NCI-H2081 (cell line): ENCODE data around the gene ARPC1B.
"Not testable (repeated sequence)": the region's sequence is repeated elsewhere in the genome, so short reads cannot be mapped to it uniquely, and the experiment has no call there.

Experiments used
- DNase-seq, 2 experiments: peaks; one replicate each; lab custom pipeline; 2025; lab: John Stamatoyannopoulos, UW

Gene ARPC1B

GRCh38 chr7:99374111-99375064, at the start of gene ARPC1B:
ARPC1B (plus strand) TSS chr7:99374730; CDS start chr7:99385715, 10,985 bp downstream.
- DNase-seq = peak; percentile 44 to 45

DNA sequence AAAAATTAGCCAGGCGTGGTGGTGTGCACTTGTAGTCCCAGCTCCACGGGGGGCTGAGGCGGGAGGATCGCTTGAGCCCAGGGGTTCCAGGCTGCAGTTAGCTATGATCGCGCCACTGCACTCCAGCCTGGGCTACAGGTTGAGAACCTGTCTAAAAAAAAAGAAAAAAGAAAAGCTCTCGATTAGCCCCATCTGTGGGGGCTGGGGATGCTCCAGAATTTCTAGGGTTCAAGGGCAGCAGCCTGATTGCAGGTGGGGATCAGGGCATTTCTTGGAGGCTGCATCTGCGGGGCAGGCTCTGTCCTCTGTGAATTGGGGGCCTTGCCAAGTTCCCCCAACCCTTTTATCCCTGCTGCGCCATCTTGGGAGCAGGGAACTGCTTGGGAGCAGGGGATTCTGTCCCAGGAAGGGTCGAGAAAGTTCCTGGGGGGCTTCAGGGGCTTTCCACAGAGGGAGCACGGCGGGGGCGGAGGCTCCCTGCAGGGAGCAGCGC, 49.5 kb upstream of the ARPC1B start:
- DNase-seq = no peak

DNA sequence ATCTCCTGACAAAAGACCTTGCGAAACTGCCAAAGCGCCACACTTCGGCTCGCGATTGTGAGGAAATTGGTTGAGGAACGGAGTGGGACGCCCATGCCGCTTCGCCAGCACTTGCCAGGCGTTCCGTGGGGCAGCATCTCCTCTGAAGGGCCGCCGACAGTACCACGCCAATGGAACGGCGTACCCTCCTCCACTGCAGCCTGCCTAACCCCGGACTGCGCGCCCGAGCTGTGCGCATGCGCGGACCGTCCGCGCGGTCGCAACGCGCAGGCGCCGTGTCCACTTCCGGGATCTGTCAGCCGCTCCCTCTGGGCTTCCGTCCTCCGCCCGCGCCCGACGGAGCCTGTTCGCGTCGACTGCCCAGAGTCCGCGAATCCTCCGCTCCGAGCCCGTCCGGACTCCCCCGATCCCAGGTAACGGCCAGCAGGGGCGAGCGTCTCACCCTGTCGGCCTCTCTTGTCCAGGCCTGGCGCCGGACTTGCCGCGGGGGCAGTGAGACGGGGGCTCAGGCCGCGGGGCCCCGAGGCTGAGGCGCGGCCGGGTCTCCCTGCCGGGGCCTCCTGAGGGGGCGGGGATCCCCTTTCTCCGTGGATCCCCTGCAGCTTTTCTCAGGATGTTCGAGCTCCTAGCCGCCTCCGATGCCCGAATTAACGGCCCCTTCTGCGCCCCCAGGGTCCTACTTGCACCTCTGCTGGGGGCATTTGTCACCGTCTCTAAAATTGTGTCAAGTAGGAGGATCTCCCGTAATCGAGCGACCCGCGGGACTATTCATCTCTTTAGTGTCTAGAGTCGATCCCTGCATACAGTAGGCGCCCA, 48.7 kb upstream of the ARPC1B start, which contains the start of gene ARPC1A:
Gene ARPC1A, plus strand, starts transcription at position 307 of the 816 bp plus-strand sequence. CDS start 7,456 bp downstream, outside the sequence.
- peak; percentile 94 to 95 for DNase-seq

- DNase-seq = no peak
Observed at GRCh38 chr7:99326408-99326782, 48.1 kb upstream of the ARPC1B start.

DNA sequence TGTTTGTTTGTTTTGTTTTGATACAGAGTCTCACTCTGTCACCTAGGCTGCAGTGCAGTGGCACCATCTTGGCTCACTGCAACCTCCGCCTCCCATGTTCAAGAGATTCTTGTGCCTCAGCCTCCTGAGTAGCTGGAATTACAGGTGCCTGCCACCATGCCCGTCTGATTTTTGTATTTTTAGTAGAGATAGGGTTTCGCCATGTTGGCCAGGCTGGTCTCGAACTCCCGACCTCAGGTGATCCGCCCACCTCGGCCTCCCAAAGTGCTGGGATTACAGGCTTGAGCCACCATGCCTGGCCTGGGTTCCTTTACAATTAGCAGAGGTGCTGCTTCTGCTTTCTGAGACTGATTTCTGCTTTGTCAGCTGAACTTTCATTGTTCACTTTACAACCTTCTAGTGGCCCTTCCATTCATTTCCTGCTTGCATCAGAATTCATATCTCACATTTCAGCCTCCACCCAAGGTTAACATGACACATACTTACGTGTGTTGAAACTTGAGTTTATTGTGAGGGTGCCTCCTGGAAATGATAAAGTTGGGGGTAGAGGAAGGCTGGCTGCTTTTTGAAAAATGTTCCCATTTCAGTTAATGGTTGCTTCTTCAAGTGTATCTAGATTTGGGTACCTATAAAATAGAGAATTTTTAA, 44.1 kb upstream of the ARPC1B start:
- DNase-seq = not testable (repeated sequence)

- DNase-seq = no peak
Observed at GRCh38 chr7:99331002-99331401, 43.5 kb upstream of the ARPC1B start.

DNA sequence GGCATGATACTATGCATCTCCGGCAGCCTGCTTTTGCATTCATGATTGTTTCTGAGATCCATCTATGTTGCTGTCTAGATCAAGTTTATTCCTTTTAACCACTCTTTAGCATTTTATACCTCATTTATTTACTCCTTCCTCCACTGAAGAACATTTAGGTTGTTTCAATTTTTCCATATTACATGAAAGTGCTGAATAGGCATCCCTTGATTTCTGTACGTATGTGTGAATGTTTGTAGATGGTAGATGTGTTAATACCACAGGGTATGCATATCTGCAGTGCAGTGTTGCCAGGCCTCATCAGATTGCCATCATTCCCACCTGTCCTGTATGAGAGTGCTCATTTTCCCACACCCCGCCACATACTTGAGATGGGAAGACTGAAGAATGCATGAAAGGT, 34.9 kb upstream of the ARPC1B start:
- DNase-seq = no peak

GRCh38 chr7:99340659-99341058, 33.9 kb upstream of the ARPC1B start:
- DNase-seq = no peak

DNA sequence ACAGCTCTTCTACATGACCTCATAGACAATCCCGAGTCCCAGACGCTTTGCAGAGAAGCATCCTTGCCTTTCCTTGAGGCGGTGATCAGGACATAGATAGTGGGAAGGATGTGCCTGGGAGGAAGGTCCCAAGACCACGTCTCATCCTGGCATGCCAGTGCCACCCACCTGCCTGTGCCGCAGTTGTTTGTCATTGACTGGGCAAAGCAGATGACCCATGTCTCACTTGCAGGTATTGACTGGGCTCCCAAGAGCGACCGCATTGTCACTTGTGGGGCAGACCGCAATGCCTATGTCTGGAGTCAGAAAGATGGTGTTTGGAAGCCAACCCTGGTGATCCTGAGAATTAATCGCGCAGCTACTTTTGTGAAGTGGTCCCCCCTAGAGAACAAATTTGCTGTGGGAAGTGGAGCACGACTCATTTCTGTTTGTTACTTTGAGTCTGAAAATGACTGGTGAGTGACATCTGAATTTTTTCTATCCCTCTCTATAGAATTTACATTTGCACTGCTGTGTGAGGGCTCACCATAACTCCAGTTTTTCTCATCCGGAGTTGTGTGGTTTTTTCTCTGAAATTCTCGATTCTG, 30.4 kb upstream of the ARPC1B start:
- no peak for DNase-seq

DNA sequence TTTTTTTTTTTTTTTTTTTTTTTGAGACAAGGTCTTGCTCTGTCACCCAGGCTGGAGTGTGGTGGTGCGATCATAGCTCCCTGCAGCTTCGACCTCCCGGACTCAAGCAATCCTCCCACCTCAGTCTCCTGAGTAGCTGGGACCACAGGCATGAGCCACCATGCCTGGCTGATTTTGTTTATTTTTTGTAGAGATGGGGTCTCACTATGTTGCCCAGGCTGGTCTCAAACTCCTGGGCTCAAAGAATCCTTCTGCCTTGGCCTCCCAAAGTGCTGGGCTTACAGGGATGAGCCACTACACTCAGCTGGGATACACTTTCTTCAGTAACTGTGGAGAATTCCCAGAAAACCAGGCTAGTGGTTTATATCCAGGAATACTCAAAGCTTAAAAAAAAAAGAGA, 23.9 kb upstream of the ARPC1B start:
- DNase-seq = not testable (repeated sequence)

- DNase-seq = no peak
Observed at GRCh38 chr7:99352247-99352646, 22.3 kb upstream of the ARPC1B start.

DNA sequence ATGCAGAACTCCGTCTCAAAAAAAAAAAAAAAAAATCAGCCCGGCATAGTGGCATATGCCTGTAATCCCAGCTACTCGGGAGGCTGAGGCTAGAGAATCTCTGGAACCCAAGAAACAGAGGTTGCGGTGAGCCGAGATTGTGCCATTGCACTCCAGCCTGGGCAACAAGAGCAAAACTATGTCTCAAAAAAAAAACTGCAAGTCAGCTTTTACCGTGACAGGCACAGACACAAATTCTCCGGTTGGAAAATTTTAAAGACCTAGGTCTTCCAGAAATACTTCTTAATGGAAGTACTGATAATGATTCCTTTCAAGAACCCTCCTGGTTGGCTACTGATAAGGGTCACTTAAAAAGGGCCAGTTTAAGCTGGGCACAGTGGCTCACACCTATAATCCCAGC, 19.4 kb upstream of the ARPC1B start:
- no peak for DNase-seq

DNA sequence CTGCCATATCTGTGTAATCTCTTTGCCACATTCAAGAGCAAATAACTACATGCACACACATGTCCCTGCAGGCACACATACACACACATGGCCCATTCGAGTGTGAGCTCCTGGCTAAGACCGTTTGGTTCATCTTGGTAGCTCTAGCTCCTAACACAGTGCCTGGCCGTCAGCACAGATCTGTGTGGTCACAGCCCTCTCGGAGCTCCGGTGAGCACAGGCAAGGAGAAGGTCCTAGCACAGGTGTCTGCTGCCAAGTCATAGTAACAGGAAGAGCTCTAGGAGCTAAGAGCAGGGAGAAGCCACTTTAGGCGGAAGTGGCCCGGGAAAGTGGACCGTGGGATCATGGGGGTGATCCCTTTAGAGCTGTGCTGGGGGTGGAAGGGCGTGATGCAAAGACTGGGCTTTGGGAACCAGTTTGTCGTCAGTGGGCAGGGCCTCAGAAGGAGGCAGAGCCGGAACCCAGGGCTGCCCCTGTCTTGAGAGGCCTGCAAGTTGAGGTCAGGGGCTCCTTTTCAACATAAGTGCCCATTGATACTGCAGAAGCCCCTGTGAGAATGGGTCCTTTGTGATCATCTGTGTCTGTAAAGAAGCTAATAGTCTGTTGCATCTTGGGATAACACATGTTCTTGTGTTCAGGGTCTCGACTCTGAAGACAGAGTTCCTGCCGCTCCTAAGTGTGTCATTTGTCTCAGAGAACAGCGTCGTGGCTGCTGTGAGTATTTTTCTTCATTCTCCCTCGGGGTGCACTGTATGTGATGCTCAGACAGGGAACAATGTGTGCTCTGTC, 16.6 kb upstream of the ARPC1B start:
- no peak for DNase-seq

DNA sequence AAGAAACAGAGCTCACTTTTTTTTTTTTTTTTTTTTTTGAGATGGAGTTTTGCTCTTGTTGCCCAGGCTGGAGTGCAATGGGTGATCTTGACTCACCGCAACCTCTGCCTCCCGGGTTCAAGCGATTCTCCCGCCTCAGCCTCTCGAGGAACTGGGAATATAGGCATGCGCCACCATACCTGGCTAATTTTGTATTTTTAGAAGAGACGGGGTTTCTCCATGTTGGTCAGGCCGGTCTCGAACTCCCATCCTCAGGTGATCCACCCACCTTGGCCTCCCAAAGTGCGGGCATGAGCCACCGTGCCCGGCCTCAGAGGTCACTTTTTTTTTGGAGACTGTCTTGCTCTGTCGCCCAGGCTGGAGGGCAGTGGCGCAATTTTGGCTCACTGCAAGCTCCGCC, 16.0 kb upstream of the ARPC1B start:
- not testable (repeated sequence) for DNase-seq

DNA sequence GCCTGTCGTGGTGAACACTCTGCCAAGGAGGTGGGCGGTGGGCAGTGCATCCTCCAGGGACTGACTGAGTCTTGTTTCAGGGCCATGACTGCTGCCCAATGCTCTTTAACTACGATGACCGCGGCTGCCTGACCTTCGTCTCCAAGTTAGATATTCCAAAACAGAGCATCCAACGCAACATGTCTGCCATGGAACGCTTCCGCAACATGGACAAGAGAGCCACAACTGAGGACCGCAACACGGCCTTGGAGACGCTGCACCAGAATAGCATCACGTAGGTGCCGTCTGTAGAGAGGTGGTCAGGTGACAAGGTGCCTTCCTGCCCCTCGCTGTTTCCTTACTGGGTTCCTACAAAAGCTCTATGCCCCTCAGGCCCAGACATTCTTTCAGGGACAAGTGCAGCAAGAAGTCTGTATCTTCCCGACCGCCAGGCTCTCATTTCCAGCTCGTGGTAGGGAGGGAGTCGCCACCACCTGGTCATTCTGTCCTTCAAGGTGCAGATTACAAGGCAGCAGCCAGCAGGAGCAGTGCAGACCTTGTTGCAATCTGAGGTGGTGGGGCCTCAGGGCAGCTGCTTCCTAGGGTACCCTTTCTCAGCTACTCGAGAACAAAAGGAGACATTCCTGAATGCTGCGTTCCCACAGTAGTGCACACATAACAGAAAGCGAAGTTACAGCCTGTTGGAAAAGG, 14.9 kb upstream of the ARPC1B start:
- DNase-seq = no peak

DNA sequence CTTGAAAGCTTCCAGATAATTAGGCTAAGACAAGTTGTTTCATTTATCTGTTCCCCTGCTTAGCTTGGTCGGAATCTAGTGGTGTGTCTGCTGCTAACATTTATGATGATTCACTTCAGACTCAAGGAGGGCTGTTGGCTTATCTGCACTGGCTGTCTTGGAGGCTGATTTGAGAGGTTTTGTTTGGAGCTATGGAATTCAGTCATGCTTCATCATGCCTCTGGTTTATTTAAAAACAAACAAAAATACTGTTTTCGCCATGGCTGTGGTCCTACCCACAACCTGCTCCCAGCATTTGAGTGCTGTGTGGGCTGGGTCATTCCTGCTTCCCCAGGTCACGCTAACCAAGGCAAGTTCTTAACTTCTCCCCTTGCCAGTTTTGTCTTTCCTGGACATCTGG, 11.7 kb upstream of the ARPC1B start:
- no peak for DNase-seq

GRCh38 chr7:99363286-99363685, 11.2 kb upstream of the ARPC1B start:
- DNase-seq = no peak

DNA sequence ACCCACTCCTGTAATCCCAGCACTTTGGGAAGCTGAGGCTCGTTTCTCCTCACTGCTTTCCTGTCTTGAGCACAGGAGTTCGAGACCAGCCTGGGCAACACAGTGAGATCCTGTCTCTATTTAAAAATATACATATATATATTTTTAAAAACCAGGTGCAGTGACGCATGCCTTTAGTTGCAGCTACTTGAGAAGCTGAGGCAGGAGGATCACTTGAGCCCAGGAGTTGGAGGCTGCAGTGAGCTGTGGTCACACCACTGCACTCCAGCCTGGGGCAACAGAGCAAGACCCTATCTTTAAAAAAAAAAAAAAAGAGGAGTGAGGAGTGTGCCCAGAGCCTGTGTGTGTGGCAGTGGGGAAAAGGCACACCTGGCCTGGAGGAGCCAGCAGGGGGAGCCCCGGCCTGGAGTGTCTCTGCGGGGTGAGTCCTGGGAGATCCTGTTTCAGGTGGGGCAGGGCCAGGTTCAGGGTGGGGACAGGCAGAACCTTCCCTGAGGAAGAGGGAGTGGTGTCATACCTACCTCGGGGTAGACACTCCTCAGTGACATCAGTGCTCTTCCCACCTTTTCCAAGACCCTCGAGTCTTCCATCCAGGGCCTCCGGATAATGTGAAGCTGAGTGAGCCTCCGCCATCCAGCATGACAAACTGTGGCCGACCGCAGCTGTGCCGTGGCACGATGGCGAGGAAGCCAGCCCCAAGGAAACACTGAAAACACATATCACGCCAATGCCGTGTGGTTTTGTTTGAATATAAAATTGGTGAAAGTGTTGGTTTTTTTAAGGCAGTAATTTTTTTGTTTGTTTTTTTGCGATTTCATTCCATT, 9.0 kb upstream of the ARPC1B start:
- peak; percentile 19 to 27 for DNase-seq

DNA sequence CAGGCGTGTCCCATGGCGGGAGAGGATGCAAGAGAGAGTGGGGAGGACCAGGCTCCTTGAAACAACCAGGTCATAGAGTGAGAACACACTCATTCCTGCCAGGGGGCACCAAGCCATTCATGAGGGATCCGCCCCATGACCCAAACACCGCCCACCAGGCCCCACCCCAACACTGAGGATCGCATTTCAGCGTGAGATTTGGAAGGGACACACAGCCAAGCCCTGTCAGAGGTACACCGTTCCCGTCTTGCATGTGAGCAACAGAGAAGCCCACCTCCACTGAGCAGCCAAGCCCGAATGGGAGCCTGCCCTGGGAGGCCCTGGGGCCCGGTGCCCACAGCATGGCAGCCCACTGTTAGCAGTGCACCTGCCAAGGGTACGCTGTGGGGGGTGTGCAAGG, 7.9 kb upstream of the ARPC1B start:
- no peak for DNase-seq
